ENCODE results near the gene PFKFB3. TPM values are rescaled to one million over a fixed set of nuclear protein-coding genes. Genes with fewer than 3 reads are reported as not detected.

PFKFB3 gene
- total RNA-seq, 4 donors from 2014 or later: 8.4 to 11.8 (median 9.4) TPM

DNA sequence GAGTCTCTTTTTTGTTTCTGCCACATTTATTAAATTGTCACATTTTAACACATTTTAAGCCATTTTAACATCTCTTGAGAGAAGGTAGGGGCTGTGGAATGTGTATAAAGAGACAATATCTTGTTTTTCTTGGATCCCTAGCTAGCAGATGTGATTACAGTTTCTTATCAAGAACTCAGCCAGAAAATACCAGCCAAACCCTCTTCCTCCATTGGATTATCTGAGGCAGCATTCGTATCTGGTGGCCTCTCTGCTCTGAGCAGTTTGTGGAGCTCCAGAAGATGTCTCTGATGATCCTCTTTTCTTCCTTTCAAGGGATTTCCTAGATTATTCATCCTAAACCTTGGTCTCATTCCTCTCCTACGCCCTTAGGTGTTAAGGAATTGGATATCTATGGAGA is 35.3 kb upstream of the PFKFB3 start:
- DNase-seq: no peak
- TF ChIP-seq, protein P1, sequence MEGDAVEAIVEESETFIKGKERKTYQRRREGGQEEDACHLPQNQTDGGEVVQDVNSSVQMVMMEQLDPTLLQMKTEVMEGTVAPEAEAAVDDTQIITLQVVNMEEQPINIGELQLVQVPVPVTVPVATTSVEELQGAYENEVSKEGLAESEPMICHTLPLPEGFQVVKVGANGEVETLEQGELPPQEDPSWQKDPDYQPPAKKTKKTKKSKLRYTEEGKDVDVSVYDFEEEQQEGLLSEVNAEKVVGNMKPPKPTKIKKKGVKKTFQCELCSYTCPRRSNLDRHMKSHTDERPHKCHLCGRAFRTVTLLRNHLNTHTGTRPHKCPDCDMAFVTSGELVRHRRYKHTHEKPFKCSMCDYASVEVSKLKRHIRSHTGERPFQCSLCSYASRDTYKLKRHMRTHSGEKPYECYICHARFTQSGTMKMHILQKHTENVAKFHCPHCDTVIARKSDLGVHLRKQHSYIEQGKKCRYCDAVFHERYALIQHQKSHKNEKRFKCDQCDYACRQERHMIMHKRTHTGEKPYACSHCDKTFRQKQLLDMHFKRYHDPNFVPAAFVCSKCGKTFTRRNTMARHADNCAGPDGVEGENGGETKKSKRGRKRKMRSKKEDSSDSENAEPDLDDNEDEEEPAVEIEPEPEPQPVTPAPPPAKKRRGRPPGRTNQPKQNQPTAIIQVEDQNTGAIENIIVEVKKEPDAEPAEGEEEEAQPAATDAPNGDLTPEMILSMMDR (IDR thresholded peaks at IDR 0.05): no peak
- no peak for TF ChIP-seq POLR2A (IDR thresholded peaks at IDR 0.05)
- H3K36me3 ChIP-seq: no peaks in the 10 kb centered on the region
- peaks cover 14 to 26% of the 10 kb centered on the region in 2 donors for H3K4me1 ChIP-seq
- intact Hi-C loops (cut with DNase I): no loop called here
- H3K9me3 ChIP-seq: no peaks in the 10 kb centered on the region
- no peak overlapping the region for H3K4me3 ChIP-seq (replicated peaks in 1 of 3)
- no peaks in the 10 kb centered on the region for H3K27me3 ChIP-seq
- H3K27ac ChIP-seq: no peak overlapping the region
- 89 to 90% methylated on average over 2 of the region's 2 CpGs for WGBS, 2 donors

DNA sequence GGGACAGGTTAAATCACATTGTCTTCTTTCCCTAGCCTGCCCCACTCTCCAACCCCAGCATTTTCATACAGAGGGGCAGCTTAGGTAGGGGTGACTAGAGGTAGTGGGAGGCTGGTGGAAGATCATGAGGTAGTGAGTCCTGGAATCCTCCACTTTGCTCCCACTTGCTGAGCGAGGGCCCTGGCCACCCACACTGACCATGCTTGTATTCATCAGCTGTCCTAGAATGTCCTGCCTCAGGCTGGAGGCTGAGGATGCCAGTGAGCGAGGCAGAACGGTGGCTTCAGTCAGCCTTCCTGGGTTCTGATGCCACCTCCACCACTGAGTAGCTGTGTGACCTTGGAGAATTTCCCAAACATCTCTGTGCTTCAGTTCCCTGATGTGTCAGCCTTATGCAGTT is 34.6 kb upstream of the PFKFB3 start:
- Histone ChIP-seq H3K27me3 (no peaks in the 10 kb centered on the region), H3K4me1 (peaks cover 13 to 25% of the 10 kb centered on the region in 2 donors), H3K36me3 (no peaks in the 10 kb centered on the region), H3K4me3 (replicated peaks in 1 of 3) (no peak overlapping the region), H3K9me3 (no peaks in the 10 kb centered on the region), H3K27ac (no peak overlapping the region)
- TF ChIP-seq POLR2A (IDR thresholded peaks at IDR 0.05): no peak
- TF ChIP-seq, protein P1 (IDR thresholded peaks at IDR 0.05): no peak
- 71 to 100% methylated on average over 1 to 3 of the region's 3 CpGs for WGBS, 2 donors
- intact Hi-C loops (cut with DNase I): no loop called here
- DNase-seq: no peak

DNA sequence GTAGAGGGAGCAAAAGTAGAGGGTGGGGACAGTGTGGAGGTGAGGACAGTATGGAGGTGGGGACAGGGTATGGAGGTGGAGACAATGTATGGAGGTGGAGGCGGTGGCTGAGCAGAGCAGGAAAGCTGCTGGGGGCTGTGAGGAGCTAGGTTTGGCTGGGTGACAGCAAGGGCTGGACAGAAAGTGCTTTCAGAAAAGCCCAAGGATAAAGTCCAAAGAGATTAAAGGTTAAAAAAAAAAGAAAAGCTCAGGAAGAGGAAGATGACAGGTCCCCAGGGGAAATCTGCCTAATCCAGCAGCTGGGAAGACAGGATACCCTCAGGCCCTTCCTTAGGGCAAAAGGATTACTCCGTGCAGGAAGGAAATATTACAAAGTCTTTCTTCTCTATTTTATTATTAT is 32.1 kb upstream of the PFKFB3 start:
- 73 to 77% methylated on average over 2 of the region's 2 CpGs for WGBS, 2 donors
- TF ChIP-seq, protein P1 (IDR thresholded peaks at IDR 0.05): no peak
- TF ChIP-seq POLR2A (IDR thresholded peaks at IDR 0.05): no peak
- Histone ChIP-seq H3K4me3 (replicated peaks in 1 of 3) (no peak overlapping the region), H3K36me3 (no peaks in the 10 kb centered on the region), H3K27me3 (no peaks in the 10 kb centered on the region), H3K4me1 (peaks cover 0 to 22% of the 10 kb centered on the region in 2 donors), H3K27ac (no peak overlapping the region), H3K9me3 (no peaks in the 10 kb centered on the region)
- DNase-seq: no peak
- intact Hi-C loops (cut with DNase I): no loop called here

DNA sequence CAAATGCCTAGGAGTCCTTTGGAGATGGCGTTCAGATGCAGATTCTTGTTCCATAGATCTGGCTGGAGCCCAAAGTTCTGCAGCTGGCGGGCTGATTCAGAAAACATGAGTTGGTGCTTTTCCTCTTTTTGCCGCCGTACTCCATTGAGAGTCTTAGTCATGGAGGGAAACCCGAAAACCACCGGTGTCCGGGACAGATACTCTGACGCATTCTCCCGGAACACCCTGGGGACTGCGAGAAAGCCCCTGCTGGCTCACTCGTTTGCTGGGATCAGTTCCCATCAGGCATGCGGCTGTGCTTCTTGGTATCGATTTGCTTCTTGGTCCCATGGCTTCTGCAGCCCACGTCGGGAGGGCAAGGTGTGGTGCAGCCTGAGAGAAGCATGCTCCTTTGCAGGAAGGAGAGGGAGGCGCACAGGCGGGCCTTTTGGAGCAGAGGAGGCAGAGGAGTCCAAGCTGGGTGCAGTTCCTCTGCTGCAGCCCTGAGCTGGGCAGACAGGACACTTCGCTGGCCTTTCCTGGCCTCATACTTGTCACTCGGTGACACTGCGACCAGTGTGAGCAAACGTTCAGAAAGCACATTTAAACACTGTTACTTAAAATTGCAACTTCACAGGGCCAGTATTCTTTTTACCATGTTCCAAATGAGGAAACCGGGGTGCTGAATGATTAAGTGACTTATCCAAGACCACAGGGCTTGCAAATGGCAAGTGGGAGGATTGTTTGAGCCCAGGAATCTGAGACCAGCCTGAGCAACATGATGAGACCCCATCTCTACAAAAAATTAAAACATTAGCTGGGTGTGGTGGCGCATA is 30.6 kb upstream of the PFKFB3 start:
- Histone ChIP-seq H3K4me1 (peaks cover 0 to 26% of the 10 kb centered on the region in 2 donors), H3K9me3 (no peaks in the 10 kb centered on the region), H3K27ac (peak overlapping the region in 1 of 3 donors; percentile 17), H3K36me3 (no peaks in the 10 kb centered on the region), H3K4me3 (replicated peaks in 1 of 3) (no peak overlapping the region), H3K27me3 (no peaks in the 10 kb centered on the region)
- DNase-seq: no peak
- intact Hi-C loops (cut with DNase I): no loop called here
- TF ChIP-seq, protein P1 (IDR thresholded peaks at IDR 0.05): no peak
- no peak for TF ChIP-seq POLR2A (IDR thresholded peaks at IDR 0.05)
- WGBS, 2 donors: 80 to 90% methylated on average over 19 to 23 of the region's 23 CpGs

DNA sequence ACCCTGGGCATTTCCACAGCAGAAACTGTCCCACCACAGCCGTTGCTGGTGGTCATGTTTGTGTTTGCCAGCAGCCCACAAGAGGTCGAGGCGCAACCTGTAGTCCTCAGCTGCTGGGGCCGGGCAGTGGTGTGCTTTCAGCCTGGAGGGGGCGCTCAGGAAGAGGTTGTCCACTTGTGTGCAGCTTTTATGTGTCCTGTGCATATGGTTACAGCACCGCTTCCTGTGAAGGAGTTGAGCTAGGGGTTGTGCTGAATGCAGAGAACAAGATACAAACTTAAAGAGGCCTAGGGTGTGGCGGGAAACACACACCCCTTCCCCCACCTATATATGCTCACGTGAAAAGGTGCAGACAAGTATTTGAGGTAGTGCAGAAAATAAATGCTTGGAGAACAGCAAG is 29.5 kb upstream of the PFKFB3 start:
- TF ChIP-seq, protein P1 (IDR thresholded peaks at IDR 0.05): no peak
- TF ChIP-seq POLR2A (IDR thresholded peaks at IDR 0.05): no peak
- no peak overlapping the region for H3K27ac ChIP-seq
- no peaks in the 10 kb centered on the region for H3K36me3 ChIP-seq
- H3K9me3 ChIP-seq: no peaks in the 10 kb centered on the region
- H3K27me3 ChIP-seq: no peaks in the 10 kb centered on the region
- no peak overlapping the region for H3K4me3 ChIP-seq (replicated peaks in 1 of 3)
- 53 to 58% methylated on average over 8 of the region's 8 CpGs for WGBS, 2 donors
- DNase-seq: no peak
- H3K4me1 ChIP-seq: peaks cover 0 to 26% of the 10 kb centered on the region in 2 donors
- intact Hi-C loops (cut with DNase I): no loop called here
